HEK293 (cell line): Measurements from ENCODE around the gene ZDHHC17.
A peak's percentile ranks its signal among the peaks of the same experiment; 100 is the strongest.

Experiments used
- ATF2 ChIP-seq: fragments of 450-650 bp; formaldehyde crosslinking; IDR thresholded peaks from 2 replicates; pipeline ENCODE4 v1.5.1; 2016; ENCODE audit warnings: missing biosample characterization, missing genetic modification characterization, low read depth
- BCL6B ChIP-seq: fragments of 450-650 bp; formaldehyde crosslinking; IDR thresholded peaks from 2 replicates; pipeline ENCODE4 v1.5.1; 2017; ENCODE audit warnings: missing biosample characterization, missing genetic modification characterization
- CTCF ChIP-seq: fragments of 450-650 bp; formaldehyde crosslinking; IDR thresholded peaks from 2 replicates; pipeline ENCODE4 v1.5.1; 2016; ENCODE audit warnings: missing biosample characterization, missing genetic modification characterization
- EGR2 ChIP-seq: fragments of 450-650 bp; formaldehyde crosslinking; IDR thresholded peaks from 2 replicates; pipeline ENCODE4 v1.5.1; 2016; ENCODE audit warnings: low read depth, missing biosample characterization, missing genetic modification characterization
- ELK4 ChIP-seq: IDR thresholded peaks from 2 replicates; pipeline ENCODE4 v1.6.1; 2011; ENCODE audit warnings: mild to moderate bottlenecking, low read depth, low read length, borderline replicate concordance
- HOXA7 ChIP-seq: sonication (generic); formaldehyde crosslinking; IDR thresholded peaks from 2 replicates; pipeline ENCODE4 v1.8.1; 2022; ENCODE audit warnings: missing genetic modification reagents, borderline replicate concordance
- HOXC10 ChIP-seq: sonication (generic); formaldehyde crosslinking; IDR thresholded peaks from 2 replicates; pipeline ENCODE4 v1.8.1; 2023; ENCODE audit warnings: mild to moderate bottlenecking, missing genetic modification reagents
- IKZF3 ChIP-seq: fragments of 450-650 bp; IDR thresholded peaks from 2 replicates; pipeline ENCODE4 v1.5.0; 2018; ENCODE audit warnings: missing biosample characterization, mild to moderate bottlenecking, missing genetic modification characterization, moderate library complexity
- MZF1 ChIP-seq: fragments of 450-650 bp; formaldehyde crosslinking; IDR thresholded peaks from 2 replicates; pipeline ENCODE4 v1.5.1; 2017; ENCODE audit warnings: missing biosample characterization, missing genetic modification characterization, borderline replicate concordance
- REPIN1 ChIP-seq: fragments of 450-650 bp; formaldehyde crosslinking; IDR thresholded peaks from 2 replicates; pipeline ENCODE4 v1.5.1; 2017; ENCODE audit warnings: missing biosample characterization, missing genetic modification characterization, low read depth
- SALL2 ChIP-seq: fragments of 450-650 bp; formaldehyde crosslinking; IDR thresholded peaks from 2 replicates; pipeline ENCODE4 v1.5.0; 2017; ENCODE audit warnings: missing biosample characterization, mild to moderate bottlenecking, missing genetic modification characterization, borderline replicate concordance
- WT1 ChIP-seq: fragments of 450-650 bp; formaldehyde crosslinking; IDR thresholded peaks from 2 replicates; pipeline ENCODE4 v1.5.1; 2016; ENCODE audit warnings: missing biosample characterization, missing genetic modification characterization
- ZBTB1 ChIP-seq: fragments of 450-650 bp; formaldehyde crosslinking; IDR thresholded peaks from 2 replicates; pipeline ENCODE4 v1.5.1; 2016; ENCODE audit warnings: missing biosample characterization, missing genetic modification characterization
- ZFP41 ChIP-seq: fragments of 450-650 bp; formaldehyde crosslinking; IDR thresholded peaks from 2 replicates; pipeline ENCODE4 v1.5.1; 2016; ENCODE audit warnings: missing biosample characterization, missing genetic modification characterization, borderline replicate concordance
- ZNF16 ChIP-seq: fragments of 450-650 bp; formaldehyde crosslinking; IDR thresholded peaks from 2 replicates; pipeline ENCODE4 v1.5.1; 2016; ENCODE audit warnings: low read depth, missing biosample characterization, missing genetic modification characterization
- ZNF169 ChIP-seq: fragments of 450-650 bp; formaldehyde crosslinking; IDR thresholded peaks from 2 replicates; pipeline ENCODE4 v1.5.1; 2016; ENCODE audit warnings: missing biosample characterization, missing genetic modification characterization
- ZNF184 ChIP-seq: fragments of 450-650 bp; IDR thresholded peaks from 2 replicates; pipeline ENCODE4 v1.5.1; 2018; ENCODE audit warnings: missing biosample characterization, mild to moderate bottlenecking, missing genetic modification characterization
- ZNF274 ChIP-seq, 2 experiments: fragments of 200-500 bp in 1 of 2; fragments of 450-650 bp in 1 of 2; sonication (Bioruptor generic) in 1 of 2; formaldehyde crosslinking in 1 of 2; IDR thresholded peaks; 2 replicates each; pipeline versions ENCODE4 v1.5.1 to v1.6.1; 2014 to 2016; ENCODE audit warnings: borderline replicate concordance in 1 of 2, inconsistent platforms in 1 of 2, low read length in 1 of 2, missing biosample characterization in 1 of 2, missing genetic modification characterization in 1 of 2
- ZNF354C ChIP-seq: fragments of 450-650 bp; formaldehyde crosslinking; IDR thresholded peaks from 2 replicates; pipeline ENCODE4 v1.5.1; 2016; ENCODE audit warnings: missing biosample characterization, missing genetic modification characterization, low read depth, borderline replicate concordance
- ZNF366 ChIP-seq: fragments of 450-650 bp; formaldehyde crosslinking; conservative IDR thresholded peaks from 2 replicates; pipeline ENCODE4 v1.5.1; 2016; ENCODE audit warnings: missing biosample characterization, missing genetic modification characterization
- ZNF433 ChIP-seq: fragments of 450-650 bp; formaldehyde crosslinking; IDR thresholded peaks from 2 replicates; pipeline ENCODE4 v1.5.1; 2016; ENCODE audit warnings: missing biosample characterization, missing genetic modification characterization, low read depth
- ZNF488 ChIP-seq: fragments of 450-650 bp; formaldehyde crosslinking; IDR thresholded peaks from 2 replicates; pipeline ENCODE4 v1.5.1; 2016; ENCODE audit warnings: missing biosample characterization, missing genetic modification characterization
- ZNF544 ChIP-seq: fragments of 450-650 bp; formaldehyde crosslinking; IDR thresholded peaks from 2 replicates; pipeline ENCODE4 v1.5.0; 2017; ENCODE audit warnings: missing biosample characterization, missing genetic modification characterization
- ZNF555 ChIP-seq: fragments of 450-650 bp; formaldehyde crosslinking; conservative IDR thresholded peaks from 2 replicates; pipeline ENCODE4 v1.5.1; 2017; ENCODE audit warnings: missing biosample characterization, mild to moderate bottlenecking, missing genetic modification characterization, inconsistent platforms
- ZNF561 ChIP-seq: fragments of 450-650 bp; IDR thresholded peaks from 2 replicates; pipeline ENCODE4 v1.5.1; 2018; ENCODE audit warnings: missing biosample characterization, missing genetic modification characterization, borderline replicate concordance
- ZNF626 ChIP-seq: fragments of 450-650 bp; sonication (Bioruptor Pico); formaldehyde crosslinking; IDR thresholded peaks from 2 replicates; pipeline ENCODE4 v1.5.1; 2018; ENCODE audit warnings: missing biosample characterization, missing genetic modification characterization, inconsistent platforms
- ZNF664 ChIP-seq: fragments of 450-650 bp; formaldehyde crosslinking; IDR thresholded peaks from 2 replicates; pipeline ENCODE4 v1.5.1; 2016; ENCODE audit warnings: missing biosample characterization, missing genetic modification characterization
- ZNF707 ChIP-seq: fragments of 450-650 bp; formaldehyde crosslinking; IDR thresholded peaks from 2 replicates; pipeline ENCODE4 v1.5.1; 2016; ENCODE audit warnings: missing biosample characterization, missing genetic modification characterization
- ZNF791 ChIP-seq: fragments of 450-650 bp; formaldehyde crosslinking; IDR thresholded peaks from 2 replicates; pipeline ENCODE4 v1.5.1; 2016; ENCODE audit warnings: missing biosample characterization, missing genetic modification characterization
- ZSCAN18 ChIP-seq: fragments of 450-650 bp; formaldehyde crosslinking; IDR thresholded peaks from 2 replicates; pipeline ENCODE4 v1.5.1; 2016; ENCODE audit warnings: missing biosample characterization, missing genetic modification characterization

ZDHHC17 gene

GRCh38 chr12:76763746-76764675 lies at the start of gene ZDHHC17 (continued):
- TF ChIP-seq ZNF561 = peak; percentile 32; the same call in 1 of the 2 replicates
- TF ChIP-seq ZNF184 (tag by site-specific recombination) = no peak
- TF ChIP-seq ZNF354C (tag by site-specific recombination) = no peak
- TF ChIP-seq ZNF366 = peak; percentile 70
- TF ChIP-seq HOXA7 (CRISPR knock-in tag) = no peak
- no peak for TF ChIP-seq ZNF433 (tag by site-specific recombination)
- TF ChIP-seq WT1 (tag by site-specific recombination) = 0 out of 2 replicates have a peak, but pooled peaks have one; percentile 34
- no peak for TF ChIP-seq ZNF16 (tag by site-specific recombination)
- no peak for TF ChIP-seq SALL2
- TF ChIP-seq MZF1 (tag by site-specific recombination) = peak; percentile 54; the same call in 1 of the 2 replicates
- no peak for TF ChIP-seq ZNF664 (tag by site-specific recombination)
- TF ChIP-seq ELK4 = no peak
- TF ChIP-seq EGR2 = peak; percentile 66
- no peak for TF ChIP-seq ZSCAN18
- no peak for TF ChIP-seq ZNF626 (tag by site-specific recombination)
- no peak for TF ChIP-seq ZNF791 (tag by site-specific recombination)
- no peak for TF ChIP-seq BCL6B (tag by site-specific recombination)
- no peak for TF ChIP-seq ZFP41 (tag by site-specific recombination)
- TF ChIP-seq ZNF274 (IDR thresholded peaks at IDR 0.05; ENCODE audit: low read length) = no peak
- no peak for TF ChIP-seq ZNF274 (tag by site-specific recombination; IDR thresholded peaks at IDR 0.05; ENCODE audit: borderline replicate concordance)
- TF ChIP-seq ZBTB1 (tag by site-specific recombination) = no peak
- TF ChIP-seq ZNF169 (tag by site-specific recombination) = no peak
- TF ChIP-seq ZNF488 = no peak
- TF ChIP-seq CTCF (tag by site-specific recombination) = no peak; the same call in 1 of the 2 replicates
- TF ChIP-seq ZNF544 (tag by site-specific recombination) = no peak
- no peak for TF ChIP-seq HOXC10 (CRISPR knock-in tag)
- TF ChIP-seq ZNF707 = no peak
- TF ChIP-seq IKZF3 (tag by site-specific recombination) = no peak
- no peak for TF ChIP-seq ZNF555 (tag by site-specific recombination)
- TF ChIP-seq REPIN1 (tag by site-specific recombination) = no peak
- TF ChIP-seq ATF2 = no peak
